ENCODE data around the gene BSND.

Gene BSND

DNA sequence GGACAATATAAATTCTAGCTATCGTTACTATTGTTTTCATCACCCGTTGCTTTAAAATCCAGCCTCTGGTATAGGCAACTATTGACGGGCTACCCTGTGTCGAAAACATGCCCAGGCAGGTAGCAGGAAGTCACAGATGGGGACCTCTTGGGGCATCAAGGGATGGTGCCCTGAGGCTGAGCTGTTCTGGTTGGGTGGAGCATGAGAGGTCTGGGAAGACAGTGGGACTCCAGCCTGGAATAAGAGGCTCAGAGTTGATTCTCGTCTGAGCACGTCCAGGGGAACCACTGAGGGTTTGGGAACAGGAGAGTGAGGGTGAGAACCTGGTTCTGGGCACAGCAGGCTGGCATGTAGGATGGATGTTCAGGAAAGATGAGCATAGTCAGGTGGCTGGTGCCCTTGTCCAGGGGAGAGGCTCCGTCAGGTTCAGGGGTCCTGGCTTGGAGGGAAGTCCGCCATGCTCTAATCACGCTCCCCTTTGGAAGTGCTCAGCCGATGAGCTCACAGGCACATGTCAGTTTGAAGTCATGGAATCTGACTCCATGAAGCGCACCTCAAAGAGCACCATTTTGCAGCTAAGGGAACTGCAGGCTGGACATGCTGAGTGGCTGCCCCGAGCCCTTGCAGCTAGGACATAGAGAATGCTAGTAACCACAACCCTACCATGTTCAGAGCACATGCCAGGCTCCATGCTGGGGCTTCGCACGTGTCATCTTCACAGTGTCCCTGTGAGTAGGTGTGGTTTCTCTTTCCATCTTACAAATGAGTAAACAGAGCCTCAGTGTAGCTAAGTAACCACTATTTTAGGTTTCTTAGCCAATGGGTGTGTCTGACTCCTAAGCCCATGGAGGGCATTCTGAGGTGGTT, 61.6 kb downstream of the BSND start:
- H3K9me3 Mint-ChIP-seq, result no peaks in the 10 kb centered on the region
- H3K4me1 Mint-ChIP-seq, result peaks cover 17% of the 10 kb centered on the region
- TF ChIP-seq, protein P1, sequence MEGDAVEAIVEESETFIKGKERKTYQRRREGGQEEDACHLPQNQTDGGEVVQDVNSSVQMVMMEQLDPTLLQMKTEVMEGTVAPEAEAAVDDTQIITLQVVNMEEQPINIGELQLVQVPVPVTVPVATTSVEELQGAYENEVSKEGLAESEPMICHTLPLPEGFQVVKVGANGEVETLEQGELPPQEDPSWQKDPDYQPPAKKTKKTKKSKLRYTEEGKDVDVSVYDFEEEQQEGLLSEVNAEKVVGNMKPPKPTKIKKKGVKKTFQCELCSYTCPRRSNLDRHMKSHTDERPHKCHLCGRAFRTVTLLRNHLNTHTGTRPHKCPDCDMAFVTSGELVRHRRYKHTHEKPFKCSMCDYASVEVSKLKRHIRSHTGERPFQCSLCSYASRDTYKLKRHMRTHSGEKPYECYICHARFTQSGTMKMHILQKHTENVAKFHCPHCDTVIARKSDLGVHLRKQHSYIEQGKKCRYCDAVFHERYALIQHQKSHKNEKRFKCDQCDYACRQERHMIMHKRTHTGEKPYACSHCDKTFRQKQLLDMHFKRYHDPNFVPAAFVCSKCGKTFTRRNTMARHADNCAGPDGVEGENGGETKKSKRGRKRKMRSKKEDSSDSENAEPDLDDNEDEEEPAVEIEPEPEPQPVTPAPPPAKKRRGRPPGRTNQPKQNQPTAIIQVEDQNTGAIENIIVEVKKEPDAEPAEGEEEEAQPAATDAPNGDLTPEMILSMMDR (IDR thresholded peaks at IDR 0.05; ENCODE audit: unreplicated experiment in 3 of 3), result no peak
- H3K4me3 Mint-ChIP-seq, result no peak overlapping the region
- peaks cover 9% of the 10 kb centered on the region for H3K36me3 Mint-ChIP-seq (ENCODE audit: low read depth)
- H3K27me3 Mint-ChIP-seq (ENCODE audit: low read depth), result peaks cover 5% of the 10 kb centered on the region
- H3K27ac Mint-ChIP-seq, result no peak overlapping the region

DNA sequence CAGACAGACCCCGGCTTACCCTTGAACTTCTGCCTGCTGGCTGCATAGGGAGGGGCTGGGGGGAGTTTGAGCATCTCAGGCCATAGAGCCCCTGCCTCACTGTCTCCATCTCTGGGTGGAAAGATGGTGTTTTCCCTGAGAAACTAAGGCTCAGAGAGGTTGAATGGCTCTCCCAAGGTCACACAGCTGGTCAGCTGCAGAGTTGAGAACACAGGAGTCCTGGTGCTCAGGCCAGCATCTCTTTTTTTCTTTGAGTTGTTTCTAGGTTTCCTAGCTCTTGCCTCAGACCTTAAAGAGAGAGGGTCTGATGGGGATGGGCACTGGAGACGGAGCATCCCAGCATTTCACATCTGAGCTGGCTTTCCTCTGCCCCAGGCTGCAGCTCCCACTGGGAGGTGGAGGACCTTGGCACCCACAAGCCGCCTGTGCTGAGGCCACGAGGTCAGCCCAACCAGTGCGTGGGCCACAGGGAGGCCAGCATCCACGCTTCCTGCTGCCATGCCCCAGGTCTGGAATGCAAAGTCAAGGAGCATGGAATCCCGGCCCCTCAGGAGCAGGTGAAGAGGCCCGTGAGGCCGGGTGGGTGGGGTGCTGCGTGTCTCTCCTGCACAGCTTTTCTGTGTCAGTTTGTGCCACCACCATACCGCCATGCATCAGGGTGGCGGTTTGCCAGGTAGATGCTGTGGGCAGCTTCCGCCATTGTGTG, 62.4 kb downstream of the BSND start:
- H3K27me3 Mint-ChIP-seq (ENCODE audit: low read depth), result peaks cover 5% of the 10 kb centered on the region
- H3K36me3 Mint-ChIP-seq (ENCODE audit: low read depth), result peaks cover 15% of the 10 kb centered on the region
- H3K9me3 Mint-ChIP-seq, result no peaks in the 10 kb centered on the region
- H3K4me3 Mint-ChIP-seq, result no peak overlapping the region
- TF ChIP-seq, protein P1 (IDR thresholded peaks at IDR 0.05; ENCODE audit: unreplicated experiment in 3 of 3), result no peak
- no peak overlapping the region for H3K27ac Mint-ChIP-seq
- H3K4me1 Mint-ChIP-seq, result peaks cover 20% of the 10 kb centered on the region
